ENCODE results near the gene DLGAP1.

The DLGAP1 gene

GRCh38 chr18:3492721-3493120 is 962.4 kb downstream of the DLGAP1 start (continued):
- no peak for TF ChIP-seq POU6F1 (CRISPR knock-in tag; IDR thresholded peaks at IDR 0.05; ENCODE audit: borderline replicate concordance, low read depth)
- TF ChIP-seq ZNF8 (CRISPR knock-in tag; IDR thresholded peaks at IDR 0.05): no peak
- no peak for TF ChIP-seq ESRRG (CRISPR knock-in tag; IDR thresholded peaks at IDR 0.05)

GRCh38 chr18:3491981-3492555 is 963.0 kb downstream of the DLGAP1 start:
- no peak for TF ChIP-seq ARNTL (CRISPR knock-in tag; IDR thresholded peaks at IDR 0.05; ENCODE audit: borderline replicate concordance, low read depth)
- TF ChIP-seq, protein P1, sequence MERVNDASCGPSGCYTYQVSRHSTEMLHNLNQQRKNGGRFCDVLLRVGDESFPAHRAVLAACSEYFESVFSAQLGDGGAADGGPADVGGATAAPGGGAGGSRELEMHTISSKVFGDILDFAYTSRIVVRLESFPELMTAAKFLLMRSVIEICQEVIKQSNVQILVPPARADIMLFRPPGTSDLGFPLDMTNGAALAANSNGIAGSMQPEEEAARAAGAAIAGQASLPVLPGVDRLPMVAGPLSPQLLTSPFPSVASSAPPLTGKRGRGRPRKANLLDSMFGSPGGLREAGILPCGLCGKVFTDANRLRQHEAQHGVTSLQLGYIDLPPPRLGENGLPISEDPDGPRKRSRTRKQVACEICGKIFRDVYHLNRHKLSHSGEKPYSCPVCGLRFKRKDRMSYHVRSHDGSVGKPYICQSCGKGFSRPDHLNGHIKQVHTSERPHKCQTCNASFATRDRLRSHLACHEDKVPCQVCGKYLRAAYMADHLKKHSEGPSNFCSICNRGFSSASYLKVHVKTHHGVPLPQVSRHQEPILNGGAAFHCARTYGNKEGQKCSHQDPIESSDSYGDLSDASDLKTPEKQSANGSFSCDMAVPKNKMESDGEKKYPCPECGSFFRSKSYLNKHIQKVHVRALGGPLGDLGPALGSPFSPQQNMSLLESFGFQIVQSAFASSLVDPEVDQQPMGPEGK (CRISPR knock-in tag; IDR thresholded peaks at IDR 0.05; ENCODE audit: borderline replicate concordance): no peak
- ATAC-seq: no peak

DNA sequence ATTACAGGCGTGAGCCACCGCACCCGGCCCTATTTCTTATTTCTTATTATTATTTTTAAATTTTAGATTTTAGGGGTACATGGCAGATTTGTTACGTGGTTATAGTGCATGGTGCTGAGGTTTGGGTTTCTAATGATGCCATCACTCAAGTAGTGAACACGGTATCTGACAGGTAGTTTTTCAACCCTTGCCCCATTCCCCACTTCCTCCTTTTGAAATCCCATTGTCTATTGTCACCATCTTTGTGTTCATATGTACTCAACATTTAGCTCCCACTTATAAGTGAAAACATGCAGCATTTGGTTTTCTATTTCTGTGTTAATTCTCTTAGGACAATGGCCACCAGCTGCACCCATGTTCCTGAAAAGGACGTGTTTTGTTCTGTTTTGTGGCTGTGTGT is 965.6 kb downstream of the DLGAP1 start:
- TF ChIP-seq ISL1 (CRISPR knock-in tag; IDR thresholded peaks at IDR 0.05) (no peak), ZC3H10 (CRISPR knock-in tag; IDR thresholded peaks at IDR 0.05) (no peak), ARNTL (CRISPR knock-in tag; IDR thresholded peaks at IDR 0.05; ENCODE audit: borderline replicate concordance, low read depth) (no peak), PPARA (CRISPR knock-in tag; IDR thresholded peaks at IDR 0.05; ENCODE audit: borderline replicate concordance) (no peak), TCF4 (CRISPR knock-in tag; IDR thresholded peaks at IDR 0.05; ENCODE audit: borderline replicate concordance) (no peak), BACH2 (CRISPR knock-in tag; IDR thresholded peaks at IDR 0.05; ENCODE audit: borderline replicate concordance) (no peak), SNAI2 (CRISPR knock-in tag; IDR thresholded peaks at IDR 0.05) (no peak), ZNF8 (CRISPR knock-in tag; IDR thresholded peaks at IDR 0.05) (no peak), CREB5 (CRISPR knock-in tag; IDR thresholded peaks at IDR 0.05; ENCODE audit: low read depth) (no peak), ESRRG (CRISPR knock-in tag; IDR thresholded peaks at IDR 0.05) (no peak), ZFP3 (CRISPR knock-in tag; IDR thresholded peaks at IDR 0.05) (no peak), ZFP30 (CRISPR knock-in tag; IDR thresholded peaks at IDR 0.05) (no peak), ZNF565 (CRISPR knock-in tag; conservative IDR thresholded peaks at IDR 0.05; ENCODE audit: low read depth) (no peak)
- TF ChIP-seq, protein P2, sequence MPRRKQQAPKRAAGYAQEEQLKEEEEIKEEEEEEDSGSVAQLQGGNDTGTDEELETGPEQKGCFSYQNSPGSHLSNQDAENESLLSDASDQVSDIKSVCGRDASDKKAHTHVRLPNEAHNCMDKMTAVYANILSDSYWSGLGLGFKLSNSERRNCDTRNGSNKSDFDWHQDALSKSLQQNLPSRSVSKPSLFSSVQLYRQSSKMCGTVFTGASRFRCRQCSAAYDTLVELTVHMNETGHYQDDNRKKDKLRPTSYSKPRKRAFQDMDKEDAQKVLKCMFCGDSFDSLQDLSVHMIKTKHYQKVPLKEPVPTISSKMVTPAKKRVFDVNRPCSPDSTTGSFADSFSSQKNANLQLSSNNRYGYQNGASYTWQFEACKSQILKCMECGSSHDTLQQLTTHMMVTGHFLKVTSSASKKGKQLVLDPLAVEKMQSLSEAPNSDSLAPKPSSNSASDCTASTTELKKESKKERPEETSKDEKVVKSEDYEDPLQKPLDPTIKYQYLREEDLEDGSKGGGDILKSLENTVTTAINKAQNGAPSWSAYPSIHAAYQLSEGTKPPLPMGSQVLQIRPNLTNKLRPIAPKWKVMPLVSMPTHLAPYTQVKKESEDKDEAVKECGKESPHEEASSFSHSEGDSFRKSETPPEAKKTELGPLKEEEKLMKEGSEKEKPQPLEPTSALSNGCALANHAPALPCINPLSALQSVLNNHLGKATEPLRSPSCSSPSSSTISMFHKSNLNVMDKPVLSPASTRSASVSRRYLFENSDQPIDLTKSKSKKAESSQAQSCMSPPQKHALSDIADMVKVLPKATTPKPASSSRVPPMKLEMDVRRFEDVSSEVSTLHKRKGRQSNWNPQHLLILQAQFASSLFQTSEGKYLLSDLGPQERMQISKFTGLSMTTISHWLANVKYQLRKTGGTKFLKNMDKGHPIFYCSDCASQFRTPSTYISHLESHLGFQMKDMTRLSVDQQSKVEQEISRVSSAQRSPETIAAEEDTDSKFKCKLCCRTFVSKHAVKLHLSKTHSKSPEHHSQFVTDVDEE (CRISPR knock-in tag; IDR thresholded peaks at IDR 0.05): no peak
- no peak for ATAC-seq

- ATAC-seq: no peak
- TF ChIP-seq, protein P2 (CRISPR knock-in tag; IDR thresholded peaks at IDR 0.05): no peak
- TF ChIP-seq ZNF8 (CRISPR knock-in tag; IDR thresholded peaks at IDR 0.05): no peak
- TF ChIP-seq SNAI2 (CRISPR knock-in tag; IDR thresholded peaks at IDR 0.05): no peak
- no peak for TF ChIP-seq ARNTL (CRISPR knock-in tag; IDR thresholded peaks at IDR 0.05; ENCODE audit: borderline replicate concordance, low read depth)
- no peak for TF ChIP-seq POU6F1 (CRISPR knock-in tag; IDR thresholded peaks at IDR 0.05; ENCODE audit: borderline replicate concordance, low read depth)
- no peak for TF ChIP-seq CSDC2 (CRISPR knock-in tag; IDR thresholded peaks at IDR 0.05)
- TF ChIP-seq CSRNP3 (CRISPR knock-in tag; IDR thresholded peaks at IDR 0.05): no peak
- TF ChIP-seq OSR1 (CRISPR knock-in tag; IDR thresholded peaks at IDR 0.05): no peak
- no peak for TF ChIP-seq TCF4 (CRISPR knock-in tag; IDR thresholded peaks at IDR 0.05; ENCODE audit: borderline replicate concordance)
- TF ChIP-seq ZFP3 (CRISPR knock-in tag; IDR thresholded peaks at IDR 0.05): no peak
- TF ChIP-seq CREB5 (CRISPR knock-in tag; IDR thresholded peaks at IDR 0.05; ENCODE audit: low read depth): no peak
- TF ChIP-seq ISL1 (CRISPR knock-in tag; IDR thresholded peaks at IDR 0.05): no peak
Observed at GRCh38 chr18:3486512-3486911, 968.6 kb downstream of the DLGAP1 start.

Data from SK-N-SH treated with all-trans-retinoic acid at 6 μM for 48 hours (cell line).